GM21381 (cell line): ENCODE data around the gene CYP26C1.

Source experiments
- ATAC-seq: cut with Tn5 transposase; IDR thresholded peaks from one replicate; pipeline ENCODE4 v1.9.1; 2021; ENCODE audit warnings: mild to moderate bottlenecking, moderate library complexity; ENCODE audit not compliant: unreplicated experiment

The CYP26C1 gene

GRCh38 chr10:93063977-93064660 is 3.5 kb downstream of the CYP26C1 start:
- ATAC-seq, result no peak

DNA sequence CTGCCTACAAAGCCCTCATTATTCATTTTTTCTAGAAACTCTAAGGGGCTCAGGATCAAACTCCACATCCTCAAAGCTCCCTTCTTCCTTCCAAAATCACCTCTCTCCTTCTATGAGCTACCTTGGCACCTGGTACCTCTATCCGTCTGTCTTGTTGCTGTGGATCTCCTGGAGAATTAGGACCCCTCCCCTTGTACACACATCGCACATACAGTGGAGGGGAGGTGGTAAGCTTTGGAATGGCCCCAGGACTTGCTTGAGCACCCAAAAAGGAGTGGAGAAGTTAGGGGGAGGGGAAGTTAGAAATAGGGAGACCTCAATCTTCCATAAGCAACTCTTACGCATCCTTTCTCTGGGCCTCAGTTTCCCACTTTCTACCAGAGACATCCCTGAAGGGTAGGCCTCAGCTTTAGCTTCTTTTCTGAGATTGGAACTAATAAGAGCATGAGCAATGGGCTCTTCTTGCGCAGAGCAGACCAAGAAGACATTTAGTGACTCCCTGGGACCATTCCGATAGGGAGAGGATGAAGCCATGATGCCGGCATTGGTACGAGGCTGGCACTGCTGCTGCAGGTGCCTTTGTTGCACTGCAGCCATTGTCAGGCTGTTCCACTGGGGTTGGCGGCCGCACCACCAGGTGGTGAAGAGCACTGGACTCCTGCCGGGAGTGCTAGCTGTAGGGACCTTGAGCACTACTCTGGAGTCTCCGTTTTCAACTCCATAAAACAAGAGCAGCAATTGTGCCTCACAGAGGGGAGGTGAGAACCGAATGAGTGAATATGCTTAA is 4.5 kb downstream of the CYP26C1 start:
- ATAC-seq, result no peak

- no peak for ATAC-seq
These were observed 5.3 kb downstream of the CYP26C1 start for GRCh38 chr10:93065675-93066543.

DNA sequence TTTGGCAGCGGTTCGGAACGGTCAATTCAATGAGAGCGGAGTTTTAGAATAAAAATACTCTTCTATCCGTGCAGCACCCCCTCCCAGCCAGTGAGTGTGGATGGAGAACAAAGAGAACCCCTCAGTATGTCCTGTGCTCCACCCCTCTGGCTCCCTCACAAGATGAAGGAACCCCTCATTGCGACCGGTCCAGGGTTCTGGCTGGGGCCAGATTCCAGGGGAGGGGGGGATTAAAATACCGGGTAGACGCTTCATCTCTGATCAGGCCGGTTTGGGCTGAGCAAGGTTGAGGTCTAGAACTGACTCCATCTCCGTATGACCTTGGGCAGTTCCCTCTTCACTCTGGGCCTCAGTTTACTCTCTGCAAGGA is 5.9 kb downstream of the CYP26C1 start:
- ATAC-seq, result no peak

GRCh38 chr10:93067443-93068365 is 7.1 kb downstream of the CYP26C1 start:
- no peak for ATAC-seq

- ATAC-seq, result no peak
These were observed 8.0 kb downstream of the CYP26C1 start for GRCh38 chr10:93068411-93069244.

GRCh38 chr10:93069245-93069561 is 8.6 kb downstream of the CYP26C1 start:
- no peak for ATAC-seq

DNA sequence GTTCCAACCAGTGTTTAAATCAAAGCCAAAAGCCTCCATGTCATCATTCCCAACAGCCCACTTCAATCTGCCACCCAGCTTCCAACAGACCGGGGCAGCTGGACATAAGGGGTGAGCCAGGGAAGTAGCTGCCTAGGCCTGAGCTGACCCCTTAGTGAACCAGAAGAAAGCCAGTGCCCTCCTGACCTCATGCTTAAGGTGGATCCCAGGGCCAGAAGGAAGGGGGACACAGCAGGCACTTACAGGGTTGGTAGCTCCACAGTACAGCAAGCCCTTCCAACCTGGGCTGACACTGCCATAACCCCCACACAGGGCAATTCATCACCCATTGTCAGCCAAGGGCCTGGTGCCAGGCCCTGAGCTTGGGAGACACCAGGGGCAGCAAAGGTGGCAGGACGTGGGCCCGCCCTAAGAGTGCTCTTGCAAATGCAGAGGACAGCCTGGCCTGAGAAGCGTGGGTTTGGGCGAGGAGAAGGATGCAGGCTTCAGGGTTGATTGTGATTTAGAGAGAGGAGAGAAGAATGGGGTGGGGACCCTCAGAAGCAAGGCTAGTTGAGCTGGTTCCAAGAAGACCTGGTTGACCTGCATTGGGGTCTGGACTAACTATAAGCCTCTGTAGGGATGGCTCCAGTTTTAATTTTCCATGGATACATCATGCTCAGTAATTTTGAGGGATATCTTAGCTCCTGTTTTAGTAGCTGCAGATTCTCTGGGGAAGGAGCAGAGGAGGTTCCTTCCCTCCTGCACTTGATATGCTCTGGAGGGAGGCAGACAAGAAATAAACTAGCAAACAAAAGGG is 10.0 kb downstream of the CYP26C1 start:
- ATAC-seq, result no peak

DNA sequence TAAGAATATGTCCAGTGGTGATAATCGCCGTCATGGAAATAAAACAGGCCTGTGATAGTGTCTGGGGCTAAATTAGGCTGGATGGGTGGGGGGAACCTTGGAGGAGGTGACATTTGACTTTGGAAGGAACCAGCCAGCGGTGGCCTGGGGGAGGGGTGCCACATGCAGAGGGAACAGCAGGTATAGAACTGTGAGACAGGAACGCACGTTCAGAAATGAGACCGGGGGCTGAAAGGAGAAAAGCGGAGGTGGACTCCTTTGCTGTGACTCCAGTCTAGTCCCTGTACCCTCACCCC is 10.5 kb downstream of the CYP26C1 start:
- no peak for ATAC-seq

DNA sequence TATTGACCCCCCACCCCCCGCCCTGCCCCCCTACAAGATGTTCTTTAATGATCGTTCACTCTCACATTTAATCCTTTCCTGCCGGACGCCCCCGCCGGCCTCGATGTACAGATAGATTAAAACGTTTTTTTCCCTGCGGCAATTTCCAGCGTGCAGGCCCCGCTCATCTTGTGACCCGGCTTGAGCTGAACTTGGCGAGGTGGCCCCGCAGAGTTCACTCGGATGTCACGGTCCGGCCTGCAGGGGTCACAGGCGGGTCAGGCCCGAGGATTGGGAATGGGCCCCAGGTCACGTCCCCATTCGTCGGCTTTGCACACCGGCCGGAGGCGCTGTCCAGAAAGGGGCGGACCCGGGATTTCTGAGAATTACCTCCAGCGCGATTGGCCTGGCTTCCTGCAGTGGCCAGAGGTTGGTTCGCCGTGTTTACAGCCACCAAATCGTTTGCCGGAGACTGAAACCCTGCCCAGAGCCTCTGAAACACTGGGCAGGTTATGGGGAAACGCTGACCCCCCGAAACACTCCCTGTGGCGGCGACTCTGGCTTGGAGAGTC is 11.2 kb downstream of the CYP26C1 start:
- no peak for ATAC-seq

GRCh38 chr10:93072225-93072712 is 11.7 kb downstream of the CYP26C1 start:
- ATAC-seq, result no peak

GRCh38 chr10:93072713-93073538 is 12.3 kb downstream of the CYP26C1 start:
- ATAC-seq, result no peak

- ATAC-seq, result no peak
These were observed 13.0 kb downstream of the CYP26C1 start, which contains the start of gene CYP26A1 for GRCh38 chr10:93073539-93074146. Gene CYP26A1, plus strand, starts transcription at chr10:93073893. Its CDS starts 42 bp downstream, at chr10:93073935.

DNA sequence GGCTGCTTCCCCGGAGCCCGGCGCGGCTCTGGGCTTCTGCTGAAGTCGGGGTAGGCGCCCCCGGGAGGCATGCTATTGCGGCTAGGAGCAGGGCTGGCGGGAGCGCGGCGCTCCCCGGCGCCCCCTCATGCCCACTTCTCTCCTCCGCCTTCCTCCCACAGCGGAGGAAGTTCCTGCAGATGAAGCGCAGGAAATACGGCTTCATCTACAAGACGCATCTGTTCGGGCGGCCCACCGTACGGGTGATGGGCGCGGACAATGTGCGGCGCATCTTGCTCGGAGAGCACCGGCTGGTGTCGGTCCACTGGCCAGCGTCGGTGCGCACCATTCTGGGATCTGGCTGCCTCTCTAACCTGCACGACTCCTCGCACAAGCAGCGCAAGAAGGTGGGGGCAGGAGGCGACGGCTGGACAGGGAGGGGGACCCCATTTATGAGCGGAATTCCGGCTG is 13.6 kb downstream of the CYP26C1 start:
- no peak for ATAC-seq

- no peak for ATAC-seq
These were observed 14.2 kb downstream of the CYP26C1 start for GRCh38 chr10:93074597-93075368.
